ENCODE data around the gene TNS3.

TNS3 gene

DNA sequence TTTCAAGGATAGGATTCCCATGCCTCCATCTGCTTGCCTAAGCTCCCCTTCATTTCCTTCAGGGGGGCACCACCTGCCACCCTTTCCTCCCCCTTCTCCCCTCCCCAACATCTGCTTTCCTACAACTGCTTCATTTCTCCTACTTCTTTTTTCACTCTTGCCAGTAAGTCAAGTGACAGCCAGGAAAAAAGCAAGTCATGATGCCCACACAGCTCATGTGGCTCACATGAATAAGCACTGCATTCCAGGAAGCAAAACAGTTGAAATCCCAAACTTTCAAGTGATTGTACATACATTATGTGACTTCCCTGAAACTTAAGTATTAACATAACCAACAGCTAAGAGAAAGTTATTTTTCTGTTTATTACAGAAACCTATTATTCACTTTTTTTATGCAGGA lies 78.6 kb downstream of the TNS3 start:
- TF ChIP-seq, protein P1, sequence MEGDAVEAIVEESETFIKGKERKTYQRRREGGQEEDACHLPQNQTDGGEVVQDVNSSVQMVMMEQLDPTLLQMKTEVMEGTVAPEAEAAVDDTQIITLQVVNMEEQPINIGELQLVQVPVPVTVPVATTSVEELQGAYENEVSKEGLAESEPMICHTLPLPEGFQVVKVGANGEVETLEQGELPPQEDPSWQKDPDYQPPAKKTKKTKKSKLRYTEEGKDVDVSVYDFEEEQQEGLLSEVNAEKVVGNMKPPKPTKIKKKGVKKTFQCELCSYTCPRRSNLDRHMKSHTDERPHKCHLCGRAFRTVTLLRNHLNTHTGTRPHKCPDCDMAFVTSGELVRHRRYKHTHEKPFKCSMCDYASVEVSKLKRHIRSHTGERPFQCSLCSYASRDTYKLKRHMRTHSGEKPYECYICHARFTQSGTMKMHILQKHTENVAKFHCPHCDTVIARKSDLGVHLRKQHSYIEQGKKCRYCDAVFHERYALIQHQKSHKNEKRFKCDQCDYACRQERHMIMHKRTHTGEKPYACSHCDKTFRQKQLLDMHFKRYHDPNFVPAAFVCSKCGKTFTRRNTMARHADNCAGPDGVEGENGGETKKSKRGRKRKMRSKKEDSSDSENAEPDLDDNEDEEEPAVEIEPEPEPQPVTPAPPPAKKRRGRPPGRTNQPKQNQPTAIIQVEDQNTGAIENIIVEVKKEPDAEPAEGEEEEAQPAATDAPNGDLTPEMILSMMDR (IDR thresholded peaks at IDR 0.05; ENCODE audit: low read depth, low read length), result no peak
- H3K4me3 ChIP-seq (ENCODE audit: low read depth, low read length), result no peak overlapping the region
- peak; percentile 41 for DNase-seq (ENCODE audit: low read depth, low spot score)
- in situ Hi-C loops (cut with HindIII; ENCODE audit: low sequenced_read_pairs), result no loop called here

DNA sequence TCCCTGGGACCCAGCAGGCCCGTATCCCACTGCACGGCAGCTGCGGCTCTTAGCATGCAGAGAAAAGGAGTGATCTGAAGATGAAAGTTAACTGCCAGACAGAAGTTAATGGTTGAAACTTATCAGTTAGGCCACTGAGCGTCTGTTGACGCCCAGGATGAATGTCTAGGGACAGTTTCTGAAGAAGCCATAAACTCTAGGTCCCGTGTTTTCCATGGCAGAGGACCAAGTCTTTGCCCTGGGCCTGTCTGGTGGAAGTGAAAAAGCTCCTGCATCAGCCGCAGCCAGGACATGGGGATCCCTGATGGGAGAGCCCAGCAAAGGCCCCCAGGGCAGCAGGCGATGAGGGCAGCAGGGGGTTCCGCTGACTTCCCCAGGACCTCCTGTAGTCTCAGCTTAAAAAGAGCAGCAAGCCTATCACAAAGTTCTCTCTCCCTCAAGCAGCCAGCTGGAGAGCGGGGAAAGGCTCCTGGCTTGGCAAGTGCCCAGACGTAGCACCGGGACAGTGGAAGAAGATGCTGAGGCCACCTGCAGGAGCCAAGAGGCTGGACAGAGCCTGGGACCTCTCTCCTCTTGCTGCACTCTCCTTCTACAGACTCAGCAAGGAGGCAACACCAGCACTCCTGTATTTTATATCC lies 79.6 kb downstream of the TNS3 start:
- H3K4me3 ChIP-seq (ENCODE audit: low read depth, low read length), result no peak overlapping the region
- TF ChIP-seq, protein P1 (IDR thresholded peaks at IDR 0.05; ENCODE audit: low read depth, low read length), result no peak
- in situ Hi-C loops (cut with HindIII; ENCODE audit: low sequenced_read_pairs), result no loop called here
- peak; percentile 65 for DNase-seq (ENCODE audit: low read depth, low spot score)

DNA sequence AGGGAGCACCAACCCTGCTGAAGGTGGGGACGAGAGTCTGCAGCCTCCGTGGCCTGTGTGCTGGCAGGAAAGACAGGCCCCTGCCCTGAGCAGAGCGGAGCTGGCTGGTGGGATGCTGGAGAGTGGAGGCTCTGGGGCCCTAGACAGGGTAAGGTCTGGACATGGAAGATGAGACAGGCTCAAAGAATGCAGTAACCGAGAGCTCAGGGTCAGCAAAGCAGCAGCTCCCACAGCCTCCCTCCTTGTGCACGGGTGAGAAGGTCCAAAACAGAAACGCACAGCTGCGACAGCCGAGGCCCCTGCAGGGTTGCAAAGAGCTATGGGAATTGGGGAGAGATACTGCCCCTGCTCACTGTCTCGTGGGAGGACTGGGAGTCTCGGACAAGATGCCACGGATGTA lies 80.5 kb downstream of the TNS3 start:
- no peak overlapping the region for H3K4me3 ChIP-seq (ENCODE audit: low read depth, low read length)
- in situ Hi-C loops (cut with HindIII; ENCODE audit: low sequenced_read_pairs), result no loop called here
- TF ChIP-seq, protein P1 (IDR thresholded peaks at IDR 0.05; ENCODE audit: low read depth, low read length), result no peak
- peak; percentile 91 for DNase-seq (ENCODE audit: low read depth, low spot score)

DNA sequence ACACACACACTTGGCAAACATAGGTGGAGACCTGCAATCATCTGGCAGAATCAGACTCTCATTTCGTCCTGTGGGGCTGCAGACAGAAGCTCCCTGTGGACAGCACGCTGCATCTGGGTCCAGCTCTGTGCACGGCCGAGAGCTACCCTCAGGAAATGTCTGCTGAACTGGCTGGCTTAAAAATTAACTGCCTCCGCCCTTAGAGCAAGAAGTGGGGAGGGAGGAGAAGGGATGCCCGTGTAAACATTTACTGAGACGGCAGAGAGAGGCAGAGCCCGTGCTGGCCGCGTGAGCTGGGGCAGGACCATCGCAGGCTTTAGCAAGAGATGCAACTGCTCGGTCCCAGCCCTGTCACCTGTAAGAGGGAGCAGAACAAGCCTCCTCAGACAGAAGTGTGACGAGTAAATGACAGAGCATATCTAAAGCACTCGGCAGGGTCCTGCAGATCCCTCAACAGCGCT lies 81.8 kb downstream of the TNS3 start:
- TF ChIP-seq, protein P1 (IDR thresholded peaks at IDR 0.05; ENCODE audit: low read depth, low read length), result no peak
- in situ Hi-C loops (cut with HindIII; ENCODE audit: low sequenced_read_pairs), result no loop called here
- no peak overlapping the region for H3K4me3 ChIP-seq (ENCODE audit: low read depth, low read length)
- DNase-seq (ENCODE audit: low read depth, low spot score), result no peak

DNA sequence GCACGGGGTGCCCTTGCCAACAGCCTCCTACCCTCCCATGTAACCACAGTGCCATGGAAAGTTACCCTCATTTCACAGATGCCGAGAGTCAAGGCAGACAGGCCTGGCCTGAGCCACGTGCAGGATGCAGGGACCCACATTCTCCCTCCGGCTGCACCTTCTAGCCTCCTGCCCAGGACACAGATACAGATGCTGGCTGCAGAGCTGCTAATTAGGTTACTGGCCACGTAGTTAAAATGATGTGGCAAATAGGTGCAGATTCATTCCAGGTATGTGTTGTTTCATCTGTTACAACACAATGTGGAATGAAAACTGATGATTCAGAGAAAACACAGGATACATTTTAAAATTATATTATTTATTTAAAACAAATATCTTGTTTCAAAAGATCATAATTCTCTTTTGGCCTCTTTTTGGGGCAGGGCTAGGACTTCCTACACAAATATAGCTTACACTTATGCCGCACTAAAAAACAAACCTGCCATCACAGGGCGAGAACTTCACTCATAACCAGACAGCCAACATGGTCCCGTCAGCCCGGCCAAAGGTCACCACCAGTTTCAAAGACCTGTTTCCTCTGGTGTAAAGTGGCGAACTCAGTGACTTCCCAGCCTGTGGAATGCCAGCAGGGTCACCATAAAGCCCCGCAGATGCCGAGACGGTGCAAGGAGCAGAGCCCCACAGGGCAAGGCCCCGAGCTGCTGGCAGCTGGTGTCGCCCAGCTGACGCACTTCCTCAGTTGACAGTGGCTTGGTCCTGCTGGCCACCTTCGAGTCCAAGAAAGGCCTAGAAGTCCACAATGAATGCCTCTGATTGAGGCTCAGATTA lies 83.5 kb downstream of the TNS3 start:
- in situ Hi-C loops (cut with HindIII; ENCODE audit: low sequenced_read_pairs), result no loop called here
- H3K4me3 ChIP-seq (ENCODE audit: low read depth, low read length), result no peak overlapping the region
- no peak for DNase-seq (ENCODE audit: low read depth, low spot score)
- TF ChIP-seq, protein P1 (IDR thresholded peaks at IDR 0.05; ENCODE audit: low read depth, low read length), result no peak

DNA sequence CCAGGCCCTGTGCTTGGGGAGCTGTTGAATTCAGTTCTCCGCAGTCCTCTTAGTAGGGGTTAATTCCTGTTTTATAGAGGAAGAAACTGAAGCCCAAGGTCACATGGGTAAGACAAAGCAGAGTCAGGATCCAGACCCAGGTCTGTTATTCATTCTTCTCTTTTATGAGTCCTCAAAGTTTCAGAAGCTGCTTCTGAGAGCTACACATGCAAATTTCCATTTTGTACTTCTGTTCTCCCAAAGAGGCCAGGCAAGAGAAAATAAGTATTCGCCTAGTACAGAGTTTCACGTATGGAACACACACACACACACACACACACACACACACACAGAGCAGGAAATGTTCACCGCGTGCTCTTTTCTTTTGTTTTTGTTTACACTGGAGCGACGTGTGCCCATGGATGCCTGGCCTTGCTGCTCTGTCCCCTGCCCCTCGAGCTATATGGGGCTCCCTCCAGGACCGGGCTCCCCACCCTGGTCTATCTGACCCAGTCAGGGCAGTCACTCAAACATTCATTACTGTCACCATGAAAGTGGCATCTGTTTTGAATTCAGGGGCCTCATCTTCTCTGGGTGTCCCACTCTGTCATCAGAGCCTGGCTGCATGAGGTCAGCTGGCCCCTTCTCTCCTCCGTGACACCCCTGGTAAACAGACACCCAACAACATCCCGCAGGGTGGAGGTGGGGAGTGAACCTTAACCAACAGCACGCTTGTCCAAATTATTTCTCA lies 84.4 kb downstream of the TNS3 start:
- TF ChIP-seq, protein P1 (IDR thresholded peaks at IDR 0.05; ENCODE audit: low read depth, low read length), result no peak
- in situ Hi-C loops (cut with HindIII; ENCODE audit: low sequenced_read_pairs), result no loop called here
- H3K4me3 ChIP-seq (ENCODE audit: low read depth, low read length), result no peak overlapping the region
- no peak for DNase-seq (ENCODE audit: low read depth, low spot score)
